Testis (tissue), 3 donors: Measurements from ENCODE around the gene NTM. TPM values are rescaled to one million over a fixed set of nuclear protein-coding genes. Genes with fewer than 3 reads are reported as not detected.

Experiments
- DNase-seq: peaks from one replicate; pipeline ENCODE4 v3.0.0-alpha.2; 2019
- H3K27ac ChIP-seq, 2 donors: fragments of 200-600 bp; sonication (generic); one replicate each; pipeline ENCODE4 v1.5.1; 2019
- H3K27me3 ChIP-seq: fragments of 200-600 bp; sonication (generic); one replicate; pipeline ENCODE4 v1.5.1; 2019
- H3K36me3 ChIP-seq: fragments of 200-600 bp; sonication (generic); one replicate; pipeline ENCODE4 v1.5.1; 2017; ENCODE audit warnings: low read depth; ENCODE audit errors: missing control alignments
- H3K4me1 ChIP-seq: fragments of 200-600 bp; sonication (generic); one replicate; pipeline ENCODE4 v1.5.1; 2019
- H3K4me3 ChIP-seq, 2 donors: fragments of 200-600 bp; sonication (generic); one replicate each; pipeline ENCODE4 v1.5.1; 2017 to 2019
- H3K9me3 ChIP-seq: fragments of 200-600 bp; sonication (generic); one replicate; pipeline ENCODE4 v1.5.1; 2017
- POLR2A ChIP-seq: fragments of 450-650 bp; IDR thresholded peaks from one replicate; pipeline ENCODE4 v1.6.1; 2017; ENCODE audit warnings: antibody characterized with exemption, mild to moderate bottlenecking, moderate library complexity
- WGBS, 2 donors: methylation state at CpG; one replicate each; pipeline ENCODE4 v1.1.5; 2018; 5-methylcytosine and 5-hydroxymethylcytosine counted together
- intact Hi-C: fragments of 100-400 bp; cut with DNase I; formaldehyde crosslinking; loops from one replicate; pipeline ENCODE4 v1.15.1; 2023; ENCODE audit warnings: low total_unique reads
- polyA plus RNA-seq: library from polyadenylated mRNA; stranded (reverse); fragments of 350-450 nt; fragmentation: Illumina TruSeq; extraction: RNeasy Lipid Tissue Mini Kit (QIAGEN cat#74804); gene quantifications from one replicate; pipeline ENCODE4 v1.2.3, GENCODE V29; 2014; ENCODE audit warnings: low read depth, low replicate concordance; ENCODE audit not compliant: insufficient read depth
- total RNA-seq, 2 donors: library from RNA; depleted of rRNA; stranded (reverse); fragments of >200 nt; gene quantifications; one replicate each; pipeline ENCODE4 v1.2.3, GENCODE V29; 2016
- TF ChIP-seq, protein P1 (sequence below), 3 experiments: fragments of 450-650 bp in 2 of 3; fragments of 200-600 bp in 1 of 3; sonication (generic) in 1 of 3; IDR thresholded peaks; one replicate each; pipeline ENCODE4 v1.5.1; 2016 to 2019; ENCODE audit warnings: antibody characterized with exemption in 3 of 3, mild to moderate bottlenecking in 2 of 3, moderate library complexity in 1 of 3

NTM gene
- total and polyA plus RNA-seq, 3 donors from 2014 or later = 1.7 to 4.5 (median 1.8) TPM

GRCh38 chr11:131441051-131441810 lies 70.8 kb downstream of the NTM start:
- Histone ChIP-seq H3K9me3 (no peaks in the 10 kb centered on the region), H3K4me3 (no peak overlapping the region), H3K36me3 (no peaks in the 10 kb centered on the region), H3K27me3 (no peaks in the 10 kb centered on the region), H3K27ac (no peak overlapping the region), H3K4me1 (no peaks in the 10 kb centered on the region)
- DNase-seq = no peak
- intact Hi-C loops = no loop called here
- 77 to 79% methylated on average over 5 of the region's 5 CpGs for WGBS, 2 donors
- no peak for TF ChIP-seq POLR2A
- TF ChIP-seq, protein P1, sequence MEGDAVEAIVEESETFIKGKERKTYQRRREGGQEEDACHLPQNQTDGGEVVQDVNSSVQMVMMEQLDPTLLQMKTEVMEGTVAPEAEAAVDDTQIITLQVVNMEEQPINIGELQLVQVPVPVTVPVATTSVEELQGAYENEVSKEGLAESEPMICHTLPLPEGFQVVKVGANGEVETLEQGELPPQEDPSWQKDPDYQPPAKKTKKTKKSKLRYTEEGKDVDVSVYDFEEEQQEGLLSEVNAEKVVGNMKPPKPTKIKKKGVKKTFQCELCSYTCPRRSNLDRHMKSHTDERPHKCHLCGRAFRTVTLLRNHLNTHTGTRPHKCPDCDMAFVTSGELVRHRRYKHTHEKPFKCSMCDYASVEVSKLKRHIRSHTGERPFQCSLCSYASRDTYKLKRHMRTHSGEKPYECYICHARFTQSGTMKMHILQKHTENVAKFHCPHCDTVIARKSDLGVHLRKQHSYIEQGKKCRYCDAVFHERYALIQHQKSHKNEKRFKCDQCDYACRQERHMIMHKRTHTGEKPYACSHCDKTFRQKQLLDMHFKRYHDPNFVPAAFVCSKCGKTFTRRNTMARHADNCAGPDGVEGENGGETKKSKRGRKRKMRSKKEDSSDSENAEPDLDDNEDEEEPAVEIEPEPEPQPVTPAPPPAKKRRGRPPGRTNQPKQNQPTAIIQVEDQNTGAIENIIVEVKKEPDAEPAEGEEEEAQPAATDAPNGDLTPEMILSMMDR (IDR thresholded peaks at IDR 0.05) = no peak

DNA sequence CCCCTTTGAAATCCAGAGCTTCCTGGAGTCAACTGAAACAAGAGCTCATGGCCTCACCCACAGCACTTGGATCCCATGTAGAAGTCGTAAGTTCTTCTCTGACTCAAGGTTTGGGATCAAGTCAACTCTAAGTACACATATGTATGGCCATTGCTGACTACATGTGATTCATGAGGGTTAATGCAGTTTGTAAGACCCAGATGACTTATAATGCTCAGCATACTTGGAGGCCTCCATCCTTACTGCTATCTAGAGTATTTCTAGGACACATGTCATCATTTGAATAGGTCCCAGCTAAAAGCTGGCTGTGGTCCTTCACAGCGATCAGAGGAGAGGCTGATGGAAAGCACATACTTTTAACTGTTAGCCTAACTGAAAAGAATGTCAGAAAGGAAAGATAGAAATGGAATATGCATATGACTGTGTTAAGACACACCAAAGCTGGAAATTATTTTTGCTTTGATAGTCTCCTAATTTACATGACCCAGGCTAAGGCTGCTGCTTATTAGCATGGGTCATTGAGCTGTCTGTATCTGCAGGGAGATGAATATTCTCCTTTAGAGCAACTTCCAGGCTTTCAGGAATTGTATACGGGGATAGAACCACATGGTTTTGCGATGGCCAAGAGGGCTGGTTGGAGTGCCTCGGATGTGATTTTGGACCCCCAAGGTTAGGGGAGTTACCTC lies 76.3 kb downstream of the NTM start:
- H3K9me3 ChIP-seq = no peaks in the 10 kb centered on the region
- H3K27me3 ChIP-seq = no peaks in the 10 kb centered on the region
- 72 to 74% methylated on average over 5 of the region's 5 CpGs for WGBS, 2 donors
- no peak for DNase-seq
- H3K36me3 ChIP-seq = no peaks in the 10 kb centered on the region
- no peak overlapping the region for H3K27ac ChIP-seq
- H3K4me1 ChIP-seq = no peaks in the 10 kb centered on the region
- intact Hi-C loops = no loop called here
- H3K4me3 ChIP-seq = no peak overlapping the region
- TF ChIP-seq POLR2A = no peak
- TF ChIP-seq, protein P1 (IDR thresholded peaks at IDR 0.05) = no peak

DNA sequence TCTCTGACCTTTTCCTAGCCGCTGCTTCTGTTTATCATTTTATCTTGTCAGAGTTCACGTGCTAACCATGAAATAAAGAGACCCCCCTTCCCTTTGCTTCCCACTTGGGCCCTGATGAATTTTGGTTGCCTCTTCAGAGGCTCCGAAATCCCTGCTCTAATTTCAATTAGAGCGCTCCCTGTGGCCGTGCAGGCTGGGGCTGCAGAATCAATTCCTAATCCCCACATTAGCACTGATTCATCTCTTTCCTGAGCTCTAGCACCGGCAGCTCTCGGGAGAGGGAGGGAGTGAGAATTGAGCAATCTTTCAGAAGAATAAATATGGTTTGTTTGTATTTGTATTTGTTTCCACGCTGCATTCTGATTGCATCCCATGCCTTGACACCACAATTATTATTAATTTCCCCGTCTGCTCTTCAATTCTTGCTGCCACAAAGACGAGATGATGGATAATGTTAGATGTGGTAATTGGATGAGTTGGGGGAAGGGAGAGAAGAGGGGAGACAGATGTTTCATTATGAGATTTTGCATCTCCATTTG lies 76.9 kb downstream of the NTM start:
- no peak for DNase-seq
- TF ChIP-seq, protein P1 (IDR thresholded peaks at IDR 0.05) = no peak
- TF ChIP-seq POLR2A = no peak
- H3K27me3 ChIP-seq = no peaks in the 10 kb centered on the region
- H3K9me3 ChIP-seq = no peaks in the 10 kb centered on the region
- intact Hi-C loops = no loop called here
- H3K4me3 ChIP-seq = no peak overlapping the region
- no peaks in the 10 kb centered on the region for H3K4me1 ChIP-seq
- 81 to 83% methylated on average over 10 of the region's 10 CpGs for WGBS, 2 donors
- H3K36me3 ChIP-seq = no peaks in the 10 kb centered on the region
- H3K27ac ChIP-seq = no peak overlapping the region

DNA sequence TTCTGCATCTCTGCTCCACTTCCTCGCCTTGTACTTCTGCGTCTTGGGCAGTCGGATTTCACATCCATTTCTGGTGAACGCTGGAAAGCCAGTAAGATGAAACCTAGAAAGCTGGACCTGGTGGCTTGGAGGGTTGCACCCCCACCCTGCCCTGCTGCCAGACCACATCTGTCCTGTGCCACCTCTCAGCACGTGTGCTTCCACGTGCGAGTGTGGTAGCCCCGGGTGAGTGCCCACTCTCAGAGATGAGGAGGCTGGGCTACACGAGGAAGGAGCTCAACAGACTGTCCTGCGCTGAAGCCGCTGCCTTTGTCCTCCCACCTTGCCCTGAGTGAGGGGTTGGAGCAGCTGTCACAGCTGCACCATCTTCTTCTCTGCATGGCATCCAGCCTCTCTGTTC lies 77.5 kb downstream of the NTM start:
- WGBS, 2 donors = 87 to 89% methylated on average over 8 to 11 of the region's 11 CpGs
- Histone ChIP-seq H3K4me1 (no peaks in the 10 kb centered on the region), H3K27me3 (no peaks in the 10 kb centered on the region), H3K9me3 (no peaks in the 10 kb centered on the region), H3K27ac (no peak overlapping the region), H3K36me3 (no peaks in the 10 kb centered on the region), H3K4me3 (no peak overlapping the region)
- TF ChIP-seq, protein P1 (IDR thresholded peaks at IDR 0.05) = no peak
- no peak for TF ChIP-seq POLR2A
- no peak for DNase-seq
- intact Hi-C loops = no loop called here
